LoVo (cell line): ENCODE data around the gene PLEKHJ1.
"Not testable (repeated sequence)": the region's sequence is repeated elsewhere in the genome, so short reads cannot be mapped to it uniquely, and the experiment has no call there.

Experiments
- DNase-seq: peaks from one replicate; pipeline ENCODE4 v3.0.0-alpha.2; 2016; ENCODE audit warnings: low spot score

The PLEKHJ1 gene

GRCh38 chr19:2219726-2220125 lies 16.4 kb downstream of the PLEKHJ1 start:
- no peak for DNase-seq

- no peak for DNase-seq
These were observed 18.5 kb downstream of the PLEKHJ1 start for GRCh38 chr19:2217591-2217990.

DNA sequence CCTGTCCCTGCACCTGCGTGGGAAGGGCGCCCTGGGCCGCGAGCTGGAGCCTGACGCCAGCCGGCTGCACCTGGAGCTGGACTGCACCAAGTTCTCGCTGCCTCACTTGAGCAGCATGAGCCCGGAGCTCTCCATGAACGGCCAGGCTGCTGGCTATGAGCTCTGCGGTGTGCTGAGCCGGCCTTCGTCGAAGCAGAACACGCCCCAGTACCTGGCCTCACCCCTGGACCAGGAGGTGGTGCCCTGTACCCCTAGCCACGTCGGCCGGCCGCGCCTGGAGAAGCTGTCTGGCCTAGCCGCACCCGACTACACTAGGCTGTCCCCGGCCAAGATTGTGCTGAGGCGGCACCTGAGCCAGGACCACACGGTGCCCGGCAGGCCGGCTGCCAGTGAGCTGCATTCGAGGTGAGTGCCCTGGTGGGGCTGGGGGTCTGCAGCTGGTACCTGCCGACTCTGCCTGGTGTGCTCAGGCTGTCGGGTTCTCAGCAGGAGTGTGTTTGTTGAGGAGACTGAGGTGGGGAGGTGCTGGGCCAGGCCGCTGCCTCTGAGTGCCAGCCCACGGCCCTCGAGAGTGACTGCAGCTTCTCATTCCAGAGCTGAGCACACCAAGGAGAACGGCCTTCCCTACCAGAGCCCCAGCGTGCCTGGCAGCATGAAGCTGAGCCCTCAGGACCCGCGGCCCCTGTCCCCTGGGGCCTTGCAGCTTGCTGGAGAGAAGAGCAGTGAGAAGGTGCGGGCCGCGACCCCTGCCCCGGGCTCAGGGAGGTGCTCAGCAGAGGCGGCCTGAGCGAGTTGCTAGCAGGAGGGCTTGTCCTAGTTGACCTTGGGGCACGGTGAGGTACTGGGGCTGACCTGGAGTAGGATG lies 19.5 kb downstream of the PLEKHJ1 start:
- no peak for DNase-seq

- no peak for DNase-seq
These were observed 20.8 kb downstream of the PLEKHJ1 start for GRCh38 chr19:2215281-2215751.

DNA sequence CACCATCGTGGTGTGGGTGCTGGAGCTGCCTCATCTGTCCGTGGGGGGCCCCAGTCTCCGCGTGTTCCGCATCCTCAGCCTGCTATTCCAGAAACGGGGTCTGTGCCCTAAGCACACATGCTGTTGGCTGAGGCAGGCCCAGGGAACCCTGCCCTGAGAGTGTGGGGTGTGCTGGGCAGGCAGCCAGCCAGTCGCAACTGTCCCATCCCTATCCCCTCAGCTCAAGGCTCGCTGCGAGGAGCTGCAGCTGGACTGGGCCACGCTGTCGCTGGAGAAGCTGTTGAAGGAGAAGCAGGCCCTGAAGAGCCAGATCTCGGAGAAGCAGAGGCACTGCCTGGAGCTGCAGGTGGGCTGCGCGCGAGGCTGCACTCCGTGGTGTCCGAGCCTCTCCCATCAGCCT lies 21.9 kb downstream of the PLEKHJ1 start:
- DNase-seq = no peak

DNA sequence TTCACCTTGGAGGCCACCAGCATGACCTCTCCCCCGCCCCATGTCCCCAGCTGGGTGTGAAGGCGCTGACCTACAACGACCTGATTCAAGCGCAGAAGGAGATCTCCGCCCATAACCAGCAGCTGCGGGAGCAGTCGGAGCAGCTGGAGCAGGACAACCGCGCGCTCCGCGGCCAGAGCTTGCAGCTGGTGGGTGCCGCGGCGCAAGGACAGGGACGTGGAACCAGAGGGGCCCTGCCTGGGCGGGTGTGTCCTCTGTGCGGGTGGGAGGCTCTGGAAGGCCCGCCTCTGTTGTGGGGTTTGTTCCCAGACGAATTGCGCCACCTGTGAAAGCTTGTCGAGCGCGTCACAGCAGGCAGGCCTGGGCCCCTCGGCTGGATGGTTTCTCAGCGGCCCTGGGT lies 22.3 kb downstream of the PLEKHJ1 start:
- no peak for DNase-seq

DNA sequence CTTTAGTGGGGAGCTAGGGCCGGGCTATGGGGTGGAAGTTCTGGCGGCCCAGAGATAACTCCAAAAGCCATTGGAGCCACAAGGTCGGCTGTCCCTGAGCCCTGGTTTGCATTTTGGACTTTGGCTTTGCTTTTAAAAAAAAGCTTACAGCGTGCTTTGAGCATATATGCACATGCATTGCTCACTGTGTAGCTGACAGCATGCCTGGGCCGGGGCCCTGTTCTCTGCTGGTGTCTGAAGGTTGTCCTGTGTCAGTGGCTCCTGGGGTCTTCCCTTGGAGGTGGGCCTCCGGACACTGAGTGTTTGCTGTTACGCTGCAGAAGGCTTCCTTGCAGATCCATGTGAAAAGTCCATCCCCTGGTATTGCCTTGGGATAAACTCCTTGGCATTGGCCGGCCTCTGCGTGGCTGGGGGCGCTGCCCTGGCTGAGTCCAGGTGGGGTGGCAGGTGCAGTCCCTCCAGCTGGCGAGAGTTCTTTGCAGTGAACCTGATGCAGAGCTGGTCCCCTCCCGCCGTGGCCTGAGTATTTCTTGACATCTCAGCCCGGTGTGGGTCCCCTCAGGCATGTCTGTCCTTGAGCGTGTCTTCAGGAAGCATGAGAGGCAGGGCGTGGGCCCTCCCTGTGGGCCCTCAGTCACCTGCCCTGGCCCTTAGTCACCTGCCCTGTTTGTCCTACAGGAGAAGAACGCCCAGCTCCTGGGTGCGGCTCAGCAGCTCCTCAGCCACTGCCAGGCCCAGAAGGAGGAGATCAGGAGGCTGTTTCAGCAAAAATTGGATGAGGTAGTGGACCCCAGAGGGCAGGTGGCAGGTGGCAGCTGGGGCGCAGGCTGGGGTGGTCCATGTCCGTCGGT lies 23.0 kb downstream of the PLEKHJ1 start:
- DNase-seq = no peak

GRCh38 chr19:2210987-2211740 lies 25.0 kb downstream of the PLEKHJ1 start:
- no peak for DNase-seq

GRCh38 chr19:2210206-2210605 lies 25.9 kb downstream of the PLEKHJ1 start:
- no peak for DNase-seq

- DNase-seq = no peak
These were observed 26.7 kb downstream of the PLEKHJ1 start for GRCh38 chr19:2209408-2209807.

- no peak for DNase-seq
These were observed 27.2 kb downstream of the PLEKHJ1 start for GRCh38 chr19:2208975-2209374.

DNA sequence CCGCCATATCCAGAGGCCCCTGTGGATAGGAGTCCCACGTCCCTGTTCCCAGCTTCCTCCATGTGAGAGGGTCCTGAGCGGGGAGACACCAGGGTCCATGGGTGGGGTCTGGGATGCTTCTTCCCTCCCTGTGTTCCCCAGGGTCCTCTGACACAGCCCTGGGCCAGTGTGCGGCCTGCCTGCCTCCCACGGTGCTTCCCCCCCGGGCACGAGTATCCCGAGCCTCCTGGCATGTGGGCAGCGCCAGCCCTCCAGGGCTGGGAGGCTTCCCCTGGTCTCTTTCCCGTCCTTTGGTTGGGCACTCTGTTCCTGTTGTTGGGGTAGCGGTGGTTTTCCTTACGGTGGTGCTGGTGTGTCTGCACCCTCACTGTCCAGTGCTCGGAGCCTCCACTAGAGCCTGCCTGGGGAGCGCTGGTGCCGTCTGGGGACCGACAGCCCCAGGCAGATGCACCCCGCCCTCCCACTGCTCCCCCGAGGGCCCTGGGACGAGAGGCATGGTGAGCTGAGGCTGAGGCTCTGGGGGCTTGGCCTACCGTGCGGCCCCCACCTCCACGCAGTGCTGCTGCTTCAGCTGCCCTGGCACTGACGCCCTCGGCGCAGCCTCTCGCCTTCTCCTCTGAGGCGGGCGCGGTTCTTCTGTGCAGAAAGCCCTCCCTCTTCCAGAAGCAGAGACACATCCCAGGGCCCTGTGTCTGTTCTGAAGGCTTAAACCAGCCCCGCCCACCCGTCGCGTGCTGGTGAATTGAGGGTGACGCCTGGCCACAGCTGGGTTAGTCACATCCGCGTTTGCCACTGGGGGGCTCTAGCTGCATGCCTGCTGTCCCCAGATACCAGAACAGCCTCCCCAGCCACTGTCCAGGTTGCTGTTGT lies 27.9 kb downstream of the PLEKHJ1 start:
- DNase-seq = no peak

DNA sequence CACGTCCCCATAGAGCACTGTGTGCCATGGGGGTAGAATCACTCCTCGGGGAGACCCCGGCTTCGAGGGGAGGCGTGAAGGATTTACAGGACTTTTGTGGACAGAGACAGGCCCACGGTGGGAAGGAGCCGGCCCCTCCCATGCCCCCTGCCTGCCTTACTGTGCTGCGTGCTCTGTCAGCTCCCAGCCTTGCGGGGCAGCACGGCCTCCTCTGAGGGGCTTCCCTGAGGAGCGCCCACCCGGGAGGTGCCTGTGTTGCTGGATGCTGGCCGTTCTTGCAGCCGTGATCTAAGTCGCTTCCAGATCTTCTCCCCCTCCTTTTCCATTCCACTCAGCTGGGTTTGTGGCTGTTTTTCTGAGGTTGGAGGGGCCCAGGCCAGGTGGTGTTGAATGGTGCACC lies 29.1 kb downstream of the PLEKHJ1 start:
- DNase-seq = no peak

- DNase-seq = no peak
These were observed 33.8 kb downstream of the PLEKHJ1 start for GRCh38 chr19:2202366-2202765.

DNA sequence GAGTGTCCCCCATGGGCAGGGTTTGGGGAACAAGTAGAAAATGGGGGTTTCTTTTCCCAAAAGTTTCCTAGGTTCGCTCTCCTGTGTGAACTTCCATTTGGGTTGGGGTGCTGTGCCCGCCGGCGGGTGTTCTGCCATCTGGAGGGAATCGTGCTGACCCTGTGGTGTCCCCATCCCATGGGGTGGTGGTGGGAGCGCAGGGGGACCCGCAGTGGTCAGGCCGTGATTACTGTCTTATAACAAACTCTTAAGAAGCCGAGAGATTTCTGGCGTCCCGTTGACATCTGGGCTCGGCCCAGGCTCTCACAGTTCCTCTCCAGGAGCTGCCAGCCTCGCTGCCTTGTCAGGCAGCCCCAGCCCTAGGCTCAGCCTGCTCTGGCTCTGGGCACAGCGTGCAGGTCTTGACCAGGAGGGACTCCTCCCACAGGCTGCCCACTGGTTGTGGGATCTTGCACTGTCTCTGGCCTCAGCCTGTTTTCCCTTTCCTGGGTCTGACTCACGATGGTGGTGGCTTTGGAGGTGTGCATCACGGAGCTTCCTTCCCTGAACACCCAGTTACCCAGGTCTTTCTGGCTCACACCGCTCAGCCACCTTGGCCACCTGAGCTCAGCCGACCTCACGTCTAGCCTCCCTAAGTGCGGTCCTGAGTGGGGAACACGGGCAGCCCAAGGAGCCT lies 34.5 kb downstream of the PLEKHJ1 start:
- DNase-seq = no peak

GRCh38 chr19:2200624-2201294 lies 35.4 kb downstream of the PLEKHJ1 start:
- DNase-seq = not testable (repeated sequence)

- no peak for DNase-seq
These were observed 36.1 kb downstream of the PLEKHJ1 start for GRCh38 chr19:2199861-2200623.

GRCh38 chr19:2199215-2199614 lies 36.9 kb downstream of the PLEKHJ1 start:
- no peak for DNase-seq

DNA sequence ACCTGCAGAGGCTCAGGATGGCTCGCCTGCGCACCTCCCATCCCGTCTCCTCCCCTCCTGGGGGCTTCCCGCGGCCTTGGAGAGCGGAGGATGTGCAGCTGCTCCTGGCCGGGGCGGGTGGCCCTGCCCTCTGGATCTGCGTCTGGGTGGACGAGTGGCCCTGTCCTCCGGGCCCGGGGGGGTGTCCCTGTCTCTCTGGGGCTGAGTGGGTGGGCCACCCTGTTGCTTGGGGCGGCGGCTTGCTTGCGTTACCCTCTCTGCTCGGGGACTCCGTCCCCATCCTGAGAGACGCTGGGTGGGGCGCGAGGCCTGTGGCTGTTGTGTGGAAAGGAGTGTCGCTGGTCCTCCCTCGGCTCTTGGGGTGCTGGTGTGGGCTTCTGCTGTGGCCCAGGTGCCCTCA lies 37.8 kb downstream of the PLEKHJ1 start:
- no peak for DNase-seq
